T47D (cell line): ENCODE data around the gene HSD17B12.
"Not testable (repeated sequence)": the region's sequence is repeated elsewhere in the genome, so short reads cannot be mapped to it uniquely, and the experiment has no call there.

Experiments used
- DNase-seq, 2 experiments: peaks; one replicate each; pipeline versions ENCODE4 v3.0.0 to v3.0.0-alpha.2; 2011 to 2012; ENCODE audit warnings: low read depth in 1 of 2, low spot score in 1 of 2
- JUND ChIP-seq: IDR thresholded peaks from 2 replicates; pipeline ENCODE4 v1.6.1; 2012; ENCODE audit warnings: low read depth
- in situ Hi-C: cut with HindIII; loops from 2 replicates; pipeline ENCODE4 v1.10.0; 2016; ENCODE audit warnings: low sequenced_read_pairs, low pct_unique_long_range_greater_than_20kb

The HSD17B12 gene

DNA sequence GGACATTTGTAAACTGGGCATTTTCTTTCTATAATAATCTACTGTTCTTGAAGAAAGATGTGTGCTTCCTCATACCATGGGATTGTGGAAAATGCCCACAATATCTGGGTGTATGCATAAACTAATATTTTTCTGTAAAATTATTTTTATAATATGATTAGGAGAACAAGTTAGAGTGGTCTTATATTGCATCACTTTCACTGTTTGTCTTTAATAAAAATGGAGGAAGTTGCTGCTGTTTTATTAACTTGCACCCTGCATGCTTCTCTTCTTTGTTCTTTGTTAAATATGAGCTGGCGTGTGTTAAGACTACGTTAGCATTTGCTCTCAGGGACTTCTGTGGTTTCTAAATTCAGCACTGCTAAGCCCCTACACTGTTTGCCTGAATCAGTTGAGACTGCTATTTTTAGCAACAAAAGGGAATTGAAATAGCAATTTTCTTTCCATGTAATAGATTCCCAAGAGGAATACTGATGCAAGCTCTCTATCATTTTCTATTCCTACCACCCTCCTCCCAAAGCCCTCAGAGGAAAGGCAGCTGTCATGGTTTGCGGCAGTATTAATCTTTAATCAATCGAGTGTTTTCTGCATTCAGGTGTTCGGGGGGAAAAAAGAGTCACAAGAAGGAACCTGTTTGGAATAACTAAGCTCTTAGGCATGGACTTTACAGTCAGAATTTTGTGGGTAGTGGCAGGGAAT lies 56.1 kb downstream of the HSD17B12 start:
- no peak for DNase-seq
- no peak for TF ChIP-seq JUND
- in situ Hi-C loops, result no loop called here

DNA sequence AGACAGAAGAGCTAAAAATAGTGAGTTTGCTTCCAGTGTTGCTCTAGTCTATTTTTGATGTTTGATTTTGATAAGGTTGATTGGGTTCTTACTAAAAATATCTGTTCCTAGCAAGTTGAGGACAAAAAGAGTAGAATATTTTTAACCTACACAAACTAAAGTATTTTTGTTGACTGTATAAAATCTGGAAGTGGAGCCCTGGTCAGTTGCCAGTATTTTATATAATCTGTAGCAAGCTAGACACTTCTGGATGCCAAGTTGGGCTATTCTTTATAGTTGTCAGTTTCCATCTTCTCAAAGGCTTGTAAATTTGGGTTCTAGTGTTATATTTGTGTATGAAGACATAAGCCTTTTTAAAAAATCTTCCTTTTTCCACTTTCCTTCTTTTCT lies 56.7 kb downstream of the HSD17B12 start:
- TF ChIP-seq JUND, result no peak
- in situ Hi-C loops, result no loop called here
- no peak for DNase-seq

DNA sequence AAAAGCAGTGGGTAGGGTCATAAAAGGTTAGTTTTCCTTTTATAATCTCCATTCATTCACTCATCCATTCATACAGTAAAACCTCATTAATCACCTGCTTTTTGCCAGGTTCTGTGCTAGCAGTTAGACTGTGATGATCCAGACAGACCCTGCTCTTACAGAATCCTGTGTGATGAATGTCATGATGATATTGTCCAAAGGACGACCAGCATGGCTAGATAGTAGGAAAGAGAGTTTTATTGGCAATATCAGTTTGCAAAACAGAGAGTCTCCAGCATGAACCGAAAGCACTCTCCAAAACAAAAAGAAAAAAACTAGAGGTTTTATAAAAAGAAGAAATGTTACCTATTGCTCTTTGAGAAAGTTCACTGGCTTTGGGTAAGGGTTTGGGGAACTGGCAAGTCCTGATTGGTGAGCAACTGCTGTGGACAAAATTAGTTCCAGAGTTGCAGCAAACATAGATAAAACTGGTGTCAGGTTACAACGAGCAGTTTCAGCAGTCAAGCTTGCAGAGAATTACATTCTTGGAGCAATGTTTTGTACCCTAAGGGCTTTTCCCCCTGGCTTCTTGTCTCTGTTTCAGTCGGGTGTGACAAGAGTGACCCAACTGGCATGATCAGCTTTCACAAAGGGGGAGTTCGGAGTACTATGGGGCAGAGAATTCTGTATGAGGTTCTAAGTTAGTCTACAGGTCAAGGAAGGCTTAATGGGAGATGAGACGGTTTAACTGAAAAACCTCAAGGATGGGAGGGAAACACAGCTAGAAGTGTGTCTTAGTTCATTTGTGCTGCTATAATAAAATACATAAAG lies 58.3 kb downstream of the HSD17B12 start:
- in situ Hi-C loops, result no loop called here
- peak; percentile 37 to 83 for DNase-seq
- TF ChIP-seq JUND, result no peak; the same call in 1 of the 2 replicates

DNA sequence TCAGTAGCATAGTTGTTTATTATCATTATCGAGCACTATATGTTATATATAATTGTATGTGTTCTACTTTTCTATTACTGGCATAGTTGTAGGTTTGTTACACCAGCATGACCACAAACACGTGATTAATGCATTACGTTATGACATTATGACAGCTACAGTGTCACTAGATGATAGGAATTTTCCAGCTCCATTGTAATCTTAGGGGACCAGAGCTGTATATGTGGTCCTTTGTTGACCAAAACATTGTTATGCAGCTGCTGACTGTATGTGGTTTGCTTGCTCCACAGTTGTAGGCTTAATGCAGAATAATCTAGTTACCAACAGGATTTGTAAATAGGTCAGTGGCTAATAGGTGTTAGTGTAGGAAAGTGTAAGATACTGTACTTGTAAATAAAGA lies 66.1 kb downstream of the HSD17B12 start:
- in situ Hi-C loops, result no loop called here
- no peak for DNase-seq
- TF ChIP-seq JUND, result no peak

DNA sequence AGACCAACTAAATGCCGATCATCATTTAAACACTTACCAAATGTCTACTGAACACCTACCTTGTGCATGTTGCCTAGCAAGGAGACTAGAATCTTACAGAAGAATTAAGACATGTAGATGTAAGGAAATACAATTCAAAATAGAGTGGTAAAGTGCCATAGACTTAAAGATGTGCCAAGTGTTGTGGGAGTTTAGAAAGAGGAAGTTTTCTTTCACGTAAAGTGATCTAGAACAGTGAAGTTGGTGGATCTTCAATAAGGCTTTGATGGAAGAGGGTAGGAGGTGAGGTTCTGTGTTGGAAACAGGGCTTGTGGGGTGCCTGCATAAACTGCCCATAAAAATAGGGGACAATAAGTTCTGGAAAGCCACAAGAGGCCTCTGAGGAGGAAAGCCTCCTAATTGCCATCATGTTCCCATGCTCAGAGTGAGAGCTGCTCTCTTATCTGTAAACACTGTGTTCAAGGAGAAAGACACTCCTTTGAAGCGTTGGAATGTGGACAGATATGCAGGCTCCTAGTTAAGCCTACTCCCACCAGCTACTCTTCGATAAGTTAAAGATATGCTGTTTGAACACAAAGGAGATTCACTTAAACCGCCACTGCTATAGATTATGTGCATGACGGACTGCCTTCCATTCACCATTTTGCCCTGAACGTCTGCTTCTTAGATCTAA lies 66.7 kb downstream of the HSD17B12 start:
- in situ Hi-C loops, result no loop called here
- no peak for TF ChIP-seq JUND
- DNase-seq, result no peak

DNA sequence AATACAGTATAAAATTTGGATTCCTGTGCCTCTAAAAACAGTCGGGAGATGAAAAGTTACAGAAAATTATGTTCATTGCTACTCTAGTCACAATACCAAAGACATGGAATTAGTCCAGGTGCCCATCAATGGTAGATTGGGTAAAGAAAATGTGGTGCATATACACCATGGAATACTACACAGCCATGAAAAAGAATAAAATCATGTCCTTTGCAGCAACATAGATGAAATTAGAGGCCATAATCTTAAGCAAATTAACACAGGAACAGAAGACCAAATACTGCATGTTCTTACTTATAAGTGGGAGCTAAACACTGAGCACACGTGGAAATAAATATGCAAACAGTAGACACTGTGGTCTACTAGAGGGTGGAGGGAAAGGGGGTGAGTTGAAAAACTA lies 67.6 kb downstream of the HSD17B12 start:
- no peak for DNase-seq
- TF ChIP-seq JUND, result no peak
- in situ Hi-C loops, result no loop called here

DNA sequence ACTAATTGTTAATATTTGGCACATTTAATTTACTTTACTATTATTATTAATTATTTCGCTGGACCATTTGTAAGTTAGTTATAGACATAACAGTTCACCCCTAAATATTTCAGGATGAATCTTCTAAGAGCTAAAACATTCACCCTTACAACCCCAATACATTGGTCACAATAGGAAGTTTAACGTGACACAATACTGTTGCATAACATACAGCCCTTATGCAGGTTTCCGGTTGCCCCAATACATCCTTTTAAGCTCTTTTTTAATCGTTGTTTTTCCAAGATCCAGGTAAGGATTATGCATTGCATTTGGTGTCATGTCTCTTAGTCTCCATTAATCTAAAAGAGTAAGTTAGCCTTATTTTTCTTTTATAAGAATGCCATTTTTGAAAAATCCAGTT lies 71.2 kb downstream of the HSD17B12 start:
- DNase-seq, result no peak
- in situ Hi-C loops, result no loop called here

DNA sequence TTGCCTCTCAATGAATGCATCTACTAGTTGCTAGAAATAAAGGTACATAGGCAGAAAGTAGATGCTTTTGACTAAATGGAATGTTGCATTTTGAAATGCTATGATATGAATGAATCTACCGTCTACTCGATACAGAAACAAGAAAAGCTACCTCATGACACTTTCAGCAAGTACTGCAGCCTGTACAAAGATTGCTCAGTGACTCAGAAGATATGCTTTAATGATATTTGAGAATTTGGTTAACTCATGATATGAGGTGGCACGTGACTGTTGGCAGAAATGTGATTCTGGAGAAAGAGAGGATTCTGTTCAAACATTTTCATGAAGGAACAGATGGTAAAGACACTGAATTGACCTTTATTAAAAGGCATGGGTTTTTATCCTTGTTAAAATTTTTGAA lies 76.0 kb downstream of the HSD17B12 start:
- TF ChIP-seq JUND, result no peak
- in situ Hi-C loops, result no loop called here
- no peak for DNase-seq

More for the DNA sequence above, 71.2 kb downstream of the HSD17B12 start:
- TF ChIP-seq JUND, result no peak

DNA sequence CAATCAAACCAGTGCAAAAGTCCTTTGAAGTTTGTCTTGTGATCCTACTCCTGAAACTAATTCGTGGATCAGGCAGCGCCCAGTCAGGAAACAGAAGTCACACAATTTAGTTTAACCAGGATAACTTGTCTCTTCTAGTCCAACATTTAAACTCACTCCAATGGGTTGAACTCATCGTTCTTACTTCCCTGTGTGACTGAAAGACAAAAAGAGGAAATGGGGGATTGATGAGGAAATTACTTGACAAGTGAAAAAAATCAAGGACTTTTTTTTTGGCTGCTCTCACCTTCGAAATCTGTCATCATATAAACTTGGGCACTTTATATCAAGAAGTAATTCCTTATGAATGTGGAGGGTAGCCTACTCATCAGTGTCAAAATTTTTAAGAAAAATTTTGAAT lies 78.4 kb downstream of the HSD17B12 start:
- TF ChIP-seq JUND, result no peak
- in situ Hi-C loops, result no loop called here
- no peak for DNase-seq

DNA sequence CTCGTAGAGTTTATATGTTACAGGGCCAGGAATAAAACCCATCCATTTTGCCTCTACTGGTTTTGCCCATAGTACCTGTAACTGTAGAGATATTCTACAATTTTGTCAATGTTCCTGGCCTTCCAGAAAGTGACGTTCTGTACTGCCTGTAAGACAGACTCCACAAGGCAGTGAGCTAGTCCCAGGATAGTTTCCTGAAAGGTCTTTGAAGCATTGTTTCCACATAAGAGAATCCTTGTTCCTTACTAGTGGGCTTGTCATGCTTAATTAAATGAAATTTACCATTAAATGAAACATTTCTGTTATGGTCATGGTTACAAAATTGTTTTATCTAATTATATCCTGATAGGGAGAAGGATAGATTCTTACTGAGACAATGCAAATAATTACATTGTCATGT lies 80.4 kb downstream of the HSD17B12 start:
- DNase-seq, result no peak
- in situ Hi-C loops, result no loop called here
- no peak for TF ChIP-seq JUND

DNA sequence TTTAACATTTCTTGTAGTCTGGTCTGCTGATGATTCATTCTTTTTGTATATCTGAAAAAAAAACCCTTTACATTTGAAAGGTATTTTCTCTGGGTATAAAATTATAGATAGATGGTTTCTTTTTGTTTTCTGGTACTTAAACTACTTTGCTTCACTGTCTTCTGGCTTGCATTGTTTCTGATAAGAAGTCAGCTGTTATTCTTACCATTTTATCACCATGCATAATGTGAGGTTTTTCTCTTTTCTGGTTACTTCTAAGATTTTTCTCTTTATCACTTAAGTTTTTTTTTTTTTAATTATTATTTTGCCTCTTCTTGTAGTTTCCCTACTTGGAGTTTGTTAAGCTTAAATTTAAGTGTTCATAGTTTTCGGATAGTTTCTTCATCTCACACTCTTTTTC lies 84.7 kb downstream of the HSD17B12 start:
- no peak for TF ChIP-seq JUND
- no peak for DNase-seq
- in situ Hi-C loops, result no loop called here

DNA sequence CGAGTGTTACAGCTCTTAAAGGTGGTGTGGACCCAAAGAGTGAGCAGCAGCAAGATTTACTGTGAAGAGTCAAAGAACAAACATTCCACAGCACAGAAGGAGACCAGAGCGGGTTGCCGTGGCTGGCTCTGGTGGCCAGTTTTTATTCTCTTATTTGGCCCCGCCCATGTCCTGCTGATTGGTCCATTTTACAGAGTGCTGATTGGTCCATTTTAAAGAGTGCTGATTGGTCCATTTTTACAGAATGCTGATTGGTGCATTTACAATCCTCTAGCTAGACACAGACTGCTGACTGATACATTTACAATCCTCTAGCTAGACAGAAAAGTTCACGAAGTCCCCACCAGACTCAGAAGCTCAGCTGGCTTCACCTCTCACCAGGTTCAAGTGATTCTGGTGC lies 88.1 kb downstream of the HSD17B12 start:
- in situ Hi-C loops, DNase-seq: not testable (repeated sequence)

DNA sequence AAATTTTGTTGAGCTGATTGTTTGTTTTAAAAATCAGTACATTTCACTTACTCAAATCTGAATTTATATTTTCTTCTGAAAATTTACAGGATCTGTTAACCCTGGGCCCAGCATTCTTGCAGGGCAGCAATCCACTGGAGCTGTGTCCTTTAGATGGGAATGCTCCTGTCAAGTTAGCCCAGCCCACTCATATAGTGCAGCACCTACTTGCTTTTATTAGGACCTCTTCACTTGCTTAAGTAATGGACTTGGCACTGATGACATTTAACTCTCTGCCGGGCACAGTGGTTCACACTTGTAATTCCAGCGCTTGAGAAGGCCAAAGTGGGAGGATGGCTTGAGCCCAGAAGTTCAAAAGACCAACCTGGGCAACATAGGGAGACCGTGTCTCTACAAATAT lies 89.6 kb downstream of the HSD17B12 start:
- in situ Hi-C loops, result no loop called here
- TF ChIP-seq JUND, result no peak

More for the DNA sequence above, 89.6 kb downstream of the HSD17B12 start:
- DNase-seq, result no peak
